Neural cell (in vitro differentiated cells): ENCODE measurements around the gene MYBL2. TPM values are rescaled to one million over a fixed set of nuclear protein-coding genes. Genes with fewer than 3 reads are reported as not detected.
"Not testable (repeated sequence)": the region's sequence is repeated elsewhere in the genome, so short reads cannot be mapped to it uniquely, and the experiment has no call there.

ENCODE experiments used
- H2AFZ ChIP-seq: fragments of 200-600, 300-800 bp; sonication (generic), shearing (Covaris generic); 2 replicates; pipeline ENCODE4 v1.6.0; 2014; ENCODE audit warnings: low read depth, mild to moderate bottlenecking, antibody characterized with exemption, low read length, moderate library complexity
- H3F3A ChIP-seq: fragments of 200-600 bp; shearing (Covaris generic); 2 replicates; pipeline ENCODE4 v1.6.1; 2016; ENCODE audit warnings: mild to moderate bottlenecking, moderate library complexity, mixed read lengths, antibody characterized with exemption, low read length; ENCODE audit not compliant: insufficient read depth, poor library complexity, severe bottlenecking
- H3K27ac ChIP-seq: fragments of 200-600, 300-800 bp; sonication (generic), shearing (Covaris generic); 2 replicates; pipeline ENCODE4 v1.5.1; 2014; ENCODE audit warnings: mild to moderate bottlenecking, low read length, moderate library complexity
- H3K27me3 ChIP-seq: fragments of 300-800, 200-600 bp; sonication (generic), shearing (Covaris generic); 2 replicates; pipeline ENCODE4 v1.6.0; 2014; ENCODE audit warnings: mild to moderate bottlenecking, low read depth, low read length, moderate library complexity; ENCODE audit not compliant: insufficient read depth
- H3K36me3 ChIP-seq: fragments of 300-800, 200-600 bp; sonication (generic), shearing (Covaris generic); 2 replicates; pipeline ENCODE4 v1.5.1; 2014; ENCODE audit warnings: mild to moderate bottlenecking, antibody characterized with exemption, low read length, moderate library complexity; ENCODE audit not compliant: insufficient read depth
- H3K4me2 ChIP-seq: fragments of 300-800, 200-600 bp; sonication (generic), shearing (Covaris generic); 2 replicates; pipeline ENCODE4 v1.6.0; 2014; ENCODE audit warnings: mild to moderate bottlenecking, low read length
- H3K4me3 ChIP-seq: fragments of 300-800, 200-600 bp; sonication (generic), shearing (Covaris generic); 2 replicates; pipeline ENCODE4 v1.5.1; 2014; ENCODE audit warnings: mild to moderate bottlenecking, low read length, moderate library complexity
- H3K79me2 ChIP-seq: fragments of 200-600 bp; shearing (Covaris generic); replicated peaks from 2 replicates; pipeline ENCODE4 v1.6.0; 2014; ENCODE audit warnings: mild to moderate bottlenecking, low read length, moderate library complexity; ENCODE audit not compliant: insufficient read depth
- H3K9ac ChIP-seq: fragments of 300-800, 200-600 bp; sonication (generic), shearing (Covaris generic); 2 replicates; pipeline ENCODE4 v1.6.1; 2016; ENCODE audit warnings: mild to moderate bottlenecking, low read length, mixed read lengths
- H3K9me2 ChIP-seq: fragments of 200-600 bp; shearing (Covaris generic); 2 replicates; pipeline ENCODE4 v1.6.1; 2016; ENCODE audit warnings: mild to moderate bottlenecking, low read length, mixed read lengths; ENCODE audit not compliant: insufficient read depth
- H3K9me3 ChIP-seq: fragments of 200-600, 300-800 bp; sonication (generic), shearing (Covaris generic); 2 replicates; pipeline ENCODE4 v1.6.1; 2016; ENCODE audit warnings: mild to moderate bottlenecking, mixed run types, low read length, moderate library complexity, mixed read lengths
- H4K20me1 ChIP-seq: fragments of 200-600 bp; shearing (Covaris generic); 2 replicates; pipeline ENCODE4 v1.6.1; 2016; ENCODE audit warnings: mild to moderate bottlenecking, mixed run types; ENCODE audit not compliant: insufficient read depth
- CTCF ChIP-seq: fragments of 450-650 bp; IDR thresholded peaks from 2 replicates; pipeline ENCODE4 v1.5.1; 2014; ENCODE audit warnings: antibody characterized with exemption, mild to moderate bottlenecking, moderate library complexity; ENCODE audit not compliant: poor library complexity, severe bottlenecking
- EP300 ChIP-seq: fragments of 450-650 bp; conservative IDR thresholded peaks from 2 replicates; pipeline ENCODE4 v1.6.1; 2014; ENCODE audit warnings: antibody characterized with exemption, mild to moderate bottlenecking, moderate library complexity; ENCODE audit not compliant: poor library complexity, severe bottlenecking
- EZH2 ChIP-seq: fragments of 200-600, 300-800 bp; shearing (Covaris generic), sonication (generic); IDR thresholded peaks from 2 replicates; pipeline ENCODE4 v1.6.1; 2014; ENCODE audit warnings: antibody characterized with exemption, low read length, borderline replicate concordance, mild to moderate bottlenecking; ENCODE audit not compliant: insufficient read depth, poor library complexity, severe bottlenecking
- MXI1 ChIP-seq: fragments of 450-650 bp; conservative IDR thresholded peaks from 2 replicates; pipeline ENCODE4 v1.6.1; 2014; ENCODE audit warnings: antibody characterized with exemption, mild to moderate bottlenecking; ENCODE audit not compliant: poor library complexity, severe bottlenecking
- POLR2AphosphoS5 ChIP-seq: IDR thresholded peaks from 2 replicates; pipeline ENCODE4 v1.6.1; 2012
- RAD21 ChIP-seq: fragments of 450-650 bp; conservative IDR thresholded peaks from 2 replicates; pipeline ENCODE4 v1.6.1; 2014; ENCODE audit warnings: antibody characterized with exemption, mild to moderate bottlenecking, moderate library complexity
- SMC3 ChIP-seq: fragments of 450-650 bp; conservative IDR thresholded peaks from 2 replicates; pipeline ENCODE4 v1.6.1; 2014; ENCODE audit warnings: antibody characterized with exemption, mild to moderate bottlenecking, moderate library complexity; ENCODE audit not compliant: poor library complexity
- TAF1 ChIP-seq: IDR thresholded peaks from 2 replicates; pipeline ENCODE4 v1.6.1; 2012; ENCODE audit warnings: low read depth
- polyA plus RNA-seq: library from polyadenylated mRNA; depleted of rRNA; stranded (reverse); fragments of >200 nt; gene quantifications from 2 replicates; pipeline ENCODE4 v1.2.3, GENCODE V29; 2014
- TF ChIP-seq, protein P1 (sequence below): IDR thresholded peaks from 2 replicates; pipeline ENCODE4 v1.6.1; 2012; ENCODE audit warnings: borderline replicate concordance

The MYBL2 gene
- polyA plus RNA-seq, 1 donor from 2014 or later: not detected

- Histone ChIP-seq H3K9me2 (no peaks in the 10 kb centered on the region), H3K79me2 (no peaks in the 10 kb centered on the region), H4K20me1 (no peaks in the 10 kb centered on the region), H3K27ac (no peak overlapping the region), H3K9ac (no peak overlapping the region), H3F3A (no peaks in the 10 kb centered on the region), H3K4me2 (no peak overlapping the region), H3K4me3 (no peak overlapping the region), H3K36me3 (no peaks in the 10 kb centered on the region), H3K9me3 (no peaks in the 10 kb centered on the region), H3K27me3 (no peaks in the 10 kb centered on the region), H2AFZ (no peak overlapping the region)
- TF ChIP-seq POLR2AphosphoS5: no peak
- TF ChIP-seq SMC3: no peak
- TF ChIP-seq EP300: no peak
- TF ChIP-seq EZH2: no peak
- TF ChIP-seq, protein P1, sequence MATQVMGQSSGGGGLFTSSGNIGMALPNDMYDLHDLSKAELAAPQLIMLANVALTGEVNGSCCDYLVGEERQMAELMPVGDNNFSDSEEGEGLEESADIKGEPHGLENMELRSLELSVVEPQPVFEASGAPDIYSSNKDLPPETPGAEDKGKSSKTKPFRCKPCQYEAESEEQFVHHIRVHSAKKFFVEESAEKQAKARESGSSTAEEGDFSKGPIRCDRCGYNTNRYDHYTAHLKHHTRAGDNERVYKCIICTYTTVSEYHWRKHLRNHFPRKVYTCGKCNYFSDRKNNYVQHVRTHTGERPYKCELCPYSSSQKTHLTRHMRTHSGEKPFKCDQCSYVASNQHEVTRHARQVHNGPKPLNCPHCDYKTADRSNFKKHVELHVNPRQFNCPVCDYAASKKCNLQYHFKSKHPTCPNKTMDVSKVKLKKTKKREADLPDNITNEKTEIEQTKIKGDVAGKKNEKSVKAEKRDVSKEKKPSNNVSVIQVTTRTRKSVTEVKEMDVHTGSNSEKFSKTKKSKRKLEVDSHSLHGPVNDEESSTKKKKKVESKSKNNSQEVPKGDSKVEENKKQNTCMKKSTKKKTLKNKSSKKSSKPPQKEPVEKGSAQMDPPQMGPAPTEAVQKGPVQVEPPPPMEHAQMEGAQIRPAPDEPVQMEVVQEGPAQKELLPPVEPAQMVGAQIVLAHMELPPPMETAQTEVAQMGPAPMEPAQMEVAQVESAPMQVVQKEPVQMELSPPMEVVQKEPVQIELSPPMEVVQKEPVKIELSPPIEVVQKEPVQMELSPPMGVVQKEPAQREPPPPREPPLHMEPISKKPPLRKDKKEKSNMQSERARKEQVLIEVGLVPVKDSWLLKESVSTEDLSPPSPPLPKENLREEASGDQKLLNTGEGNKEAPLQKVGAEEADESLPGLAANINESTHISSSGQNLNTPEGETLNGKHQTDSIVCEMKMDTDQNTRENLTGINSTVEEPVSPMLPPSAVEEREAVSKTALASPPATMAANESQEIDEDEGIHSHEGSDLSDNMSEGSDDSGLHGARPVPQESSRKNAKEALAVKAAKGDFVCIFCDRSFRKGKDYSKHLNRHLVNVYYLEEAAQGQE: no peak
- TF ChIP-seq TAF1: no peak
- TF ChIP-seq MXI1: no peak
- TF ChIP-seq RAD21: no peak
- TF ChIP-seq CTCF: no peak
Measured at GRCh38 chr20:43755390-43755789, 88.5 kb downstream of the MYBL2 start.

DNA sequence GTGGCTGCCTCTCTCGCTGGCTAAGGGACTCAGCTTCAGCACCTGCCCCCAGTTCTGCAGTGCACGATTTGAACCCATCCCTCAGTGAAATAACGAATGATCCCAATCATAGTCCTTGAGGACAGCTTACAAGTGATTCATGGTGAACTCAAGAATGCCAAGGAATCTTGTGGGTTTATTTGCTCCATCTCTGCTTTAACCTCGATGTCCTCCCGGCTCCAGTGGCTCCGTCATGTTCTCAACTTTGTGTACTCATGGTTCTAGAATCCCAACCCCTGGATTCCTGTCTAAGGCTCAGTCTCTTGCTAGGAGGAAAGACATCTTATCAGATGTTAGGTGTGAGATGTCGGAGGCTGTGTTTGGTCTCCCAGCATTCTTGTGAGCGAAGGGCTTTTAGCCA, 88.9 kb downstream of the MYBL2 start:
- no peak overlapping the region for H3K4me2 ChIP-seq
- no peaks in the 10 kb centered on the region for H4K20me1 ChIP-seq
- no peaks in the 10 kb centered on the region for H3K36me3 ChIP-seq
- no peak overlapping the region for H3K9ac ChIP-seq
- TF ChIP-seq EP300: no peak
- no peak for TF ChIP-seq CTCF
- TF ChIP-seq, protein P1: no peak
- no peak for TF ChIP-seq SMC3
- no peak for TF ChIP-seq EZH2
- no peak for TF ChIP-seq MXI1
- no peak for TF ChIP-seq RAD21
- TF ChIP-seq POLR2AphosphoS5: no peak
- TF ChIP-seq TAF1: no peak
- H3K9me3 ChIP-seq: no peaks in the 10 kb centered on the region
- H2AFZ ChIP-seq: no peak overlapping the region
- no peaks in the 10 kb centered on the region for H3K27me3 ChIP-seq
- no peaks in the 10 kb centered on the region for H3K79me2 ChIP-seq
- H3K9me2 ChIP-seq: no peaks in the 10 kb centered on the region
- H3K4me3 ChIP-seq: no peak overlapping the region
- no peaks in the 10 kb centered on the region for H3F3A ChIP-seq
- no peak overlapping the region for H3K27ac ChIP-seq

GRCh38 chr20:43757888-43758287, 91.0 kb downstream of the MYBL2 start:
- not testable (repeated sequence) for H3K4me2 ChIP-seq, H2AFZ ChIP-seq, H3K27ac ChIP-seq, H3F3A ChIP-seq, H3K9ac ChIP-seq, H3K27me3 ChIP-seq, H3K9me2 ChIP-seq, H3K79me2 ChIP-seq, H4K20me1 ChIP-seq, H3K4me3 ChIP-seq, H3K9me3 ChIP-seq, H3K36me3 ChIP-seq
